Measurements from ENCODE around the gene TMEM240. TPM values are rescaled to one million over a fixed set of nuclear protein-coding genes. Genes with fewer than 3 reads are reported as not detected.

Gene TMEM240
- total and polyA plus RNA-seq, 9 of the 15 experiments (the other 6 are each of a cell fraction or from before 2014, with no cell fraction given): 0.24 to 2.0 (median 0.69) TPM; not detected in 5

- FAIRE-seq (no peak), DNase-seq (ENCODE audit: extremely low read depth in 1 of 4, low spot score in 3 of 4) (no peak), ATAC-seq (no peak)
- 95% methylated on average over 47 of the region's 53 CpGs for WGBS (ENCODE audit: insufficient coverage, low coverage, missing lambda C conversion rate)
- Histone ChIP-seq H4K20me1 (replicated peaks; ENCODE audit: control insufficient read depth, insufficient read depth, low read length) (no peaks in the 10 kb centered on the region), H3K79me2 (ENCODE audit: control insufficient read depth, insufficient read depth, low read length) (no peaks in the 10 kb centered on the region), H3K36me3 (ENCODE audit: control insufficient read depth, insufficient read depth, low read length) (peaks cover 65% of the 10 kb centered on the region), H3K9me1 (ENCODE audit: control insufficient read depth, insufficient read depth, low read length) (no peaks in the 10 kb centered on the region), H2AFZ (ENCODE audit: low read depth, low read length) (no peak overlapping the region), H3K4me1 (replicated peaks in 1 of 2; ENCODE audit: control insufficient read depth in 2 of 2, insufficient read depth in 2 of 2, low read length in 2 of 2) (peaks cover 0 to 45% of the 10 kb centered on the region in 2 experiments; a peak in 2 of 5 replicates), H3K4me3 (no peak overlapping the region), H3K27me3 (ENCODE audit: control insufficient read depth in 2 of 2, insufficient read depth in 2 of 2, low read length in 2 of 2) (no peaks in the 10 kb centered on the region), H3K9ac (ENCODE audit: insufficient read depth in 1 of 2, low read depth in 2 of 2, low read length in 2 of 2) (no peak overlapping the region), H3K9me3 (replicated peaks; ENCODE audit: control insufficient read depth, insufficient read depth, low read depth, low read length) (no peaks in the 10 kb centered on the region; the same call in 1 of the 2 replicates), H3K4me2 (ENCODE audit: insufficient read depth, low read length) (no peak overlapping the region), H3K27ac (ENCODE audit: extremely low read depth, low read depth, low read length) (no peak overlapping the region)
- ChIA-PET POLR2A (no interaction called here), CTCF (ENCODE audit: low intra/inter-chr PET ratio) (no interaction called here)
- intact Hi-C loops (cut with micrococcal nuclease): no loop called here
- TF ChIP-seq ZBTB33 (CRISPR knock-in tag; IDR thresholded peaks at IDR 0.05) (peak; percentile 68; the same call in 1 of the 2 replicates), POLR2G (IDR thresholded peaks at IDR 0.05; ENCODE audit: low read depth, low read length) (peak; percentile 70), MEF2D (tag; conservative IDR thresholded peaks at IDR 0.05; ENCODE audit: low read depth) (no peak), RBM22 (IDR thresholded peaks at IDR 0.05; ENCODE audit: low read depth, low read length, poor library complexity, severe bottlenecking) (peak; percentile 17), FIP1L1 (IDR thresholded peaks at IDR 0.05; ENCODE audit: low read depth, low read length, poor library complexity, severe bottlenecking) (peak; percentile 49), CCNT2 (IDR thresholded peaks at IDR 0.05; ENCODE audit: borderline replicate concordance, extremely low read depth, insufficient read length, low read depth, low read length) (peak; percentile 9)
- in situ Hi-C loops (cut with MboI): no loop called here
- no TSS peak for BruUV-seq (replicated peaks)
These were observed 599 bp upstream of the TMEM240 start for GRCh38 chr1:1540818-1541628.
